GM13976 (cell line): ENCODE data around the gene GHDC.

Experiments used
- DNase-seq: peaks from one replicate; pipeline ENCODE4 v3.0.0; 2012; ENCODE audit warnings: low spot score
- CTCF ChIP-seq: IDR thresholded peaks from 2 replicates; pipeline ENCODE4 v1.5.1; 2012; ENCODE audit warnings: borderline replicate concordance, mild to moderate bottlenecking; ENCODE audit not compliant: insufficient read depth; ENCODE audit errors: extremely low read depth, missing control alignments, control extremely low read depth
- in situ Hi-C: fragments of 300-500 bp; cut with MboI; formaldehyde crosslinking; loops from one replicate; pipeline ENCODE4 v1.12.0; 2022; ENCODE audit warnings: low sequenced_read_pairs, mixed read lengths, inconsistent platforms; ENCODE audit not compliant: unreplicated experiment

GHDC gene

GRCh38 chr17:42202696-42203095 is 8.4 kb upstream of the GHDC start:
- in situ Hi-C loops = no loop called here
- TF ChIP-seq CTCF = no peak
- DNase-seq = no peak

GRCh38 chr17:42202159-42202558 is 7.9 kb upstream of the GHDC start:
- DNase-seq = no peak
- no peak for TF ChIP-seq CTCF
- in situ Hi-C loops = no loop called here

- no peak for TF ChIP-seq CTCF
- in situ Hi-C loops = no loop called here
- no peak for DNase-seq
Measured at GRCh38 chr17:42201458-42201772, 7.1 kb upstream of the GHDC start.

- no peak for DNase-seq
- TF ChIP-seq CTCF = no peak
- in situ Hi-C loops = no loop called here
Measured at GRCh38 chr17:42200706-42201457, 6.6 kb upstream of the GHDC start.

GRCh38 chr17:42199416-42200011 is 5.2 kb upstream of the GHDC start:
- in situ Hi-C loops = loop anchor here (25.0 kb wide), 1 partner anchor 213 kb away; the partner anchor contains the start of gene CAVIN1
- no peak for TF ChIP-seq CTCF
- no peak for DNase-seq

GRCh38 chr17:42198897-42199296 is 4.6 kb upstream of the GHDC start:
- in situ Hi-C loops = loop anchor here (25.0 kb wide), 1 partner anchor 213 kb away; the partner anchor contains the start of gene CAVIN1
- no peak for DNase-seq
- no peak for TF ChIP-seq CTCF
